HG02870 (cell line): ENCODE results near the gene TMEM158.

ENCODE experiments used
- ATAC-seq: cut with Tn5 transposase; IDR thresholded peaks from one replicate; pipeline ENCODE4 v1.9.1; 2021; ENCODE audit warnings: mild to moderate bottlenecking, moderate library complexity; ENCODE audit not compliant: unreplicated experiment

The TMEM158 gene

GRCh38 chr3:45234250-45234649 lies 8.2 kb upstream of the TMEM158 start:
- ATAC-seq: no peak

- ATAC-seq: no peak
Observed at GRCh38 chr3:45232521-45232920, 6.4 kb upstream of the TMEM158 start.

DNA sequence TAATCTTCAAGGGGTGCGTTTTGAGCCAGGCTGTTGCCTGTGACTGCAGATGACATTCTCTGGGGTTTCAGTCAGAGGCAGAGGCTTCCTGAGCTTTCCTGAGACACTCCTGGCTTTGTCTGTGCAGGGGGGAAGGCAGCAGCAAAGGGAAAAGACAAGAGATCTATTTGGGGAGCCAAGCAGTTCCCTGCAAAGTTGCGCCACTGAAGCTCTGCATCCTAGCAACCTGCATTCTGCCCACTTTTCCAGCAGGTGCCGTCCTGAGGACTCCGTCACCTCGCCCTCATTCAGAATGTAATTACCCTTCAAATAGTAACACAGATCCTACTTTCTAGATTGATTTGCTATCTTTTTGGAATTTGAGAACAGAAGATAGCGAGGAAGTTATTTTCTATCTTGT lies 1.9 kb upstream of the TMEM158 start:
- no peak for ATAC-seq

DNA sequence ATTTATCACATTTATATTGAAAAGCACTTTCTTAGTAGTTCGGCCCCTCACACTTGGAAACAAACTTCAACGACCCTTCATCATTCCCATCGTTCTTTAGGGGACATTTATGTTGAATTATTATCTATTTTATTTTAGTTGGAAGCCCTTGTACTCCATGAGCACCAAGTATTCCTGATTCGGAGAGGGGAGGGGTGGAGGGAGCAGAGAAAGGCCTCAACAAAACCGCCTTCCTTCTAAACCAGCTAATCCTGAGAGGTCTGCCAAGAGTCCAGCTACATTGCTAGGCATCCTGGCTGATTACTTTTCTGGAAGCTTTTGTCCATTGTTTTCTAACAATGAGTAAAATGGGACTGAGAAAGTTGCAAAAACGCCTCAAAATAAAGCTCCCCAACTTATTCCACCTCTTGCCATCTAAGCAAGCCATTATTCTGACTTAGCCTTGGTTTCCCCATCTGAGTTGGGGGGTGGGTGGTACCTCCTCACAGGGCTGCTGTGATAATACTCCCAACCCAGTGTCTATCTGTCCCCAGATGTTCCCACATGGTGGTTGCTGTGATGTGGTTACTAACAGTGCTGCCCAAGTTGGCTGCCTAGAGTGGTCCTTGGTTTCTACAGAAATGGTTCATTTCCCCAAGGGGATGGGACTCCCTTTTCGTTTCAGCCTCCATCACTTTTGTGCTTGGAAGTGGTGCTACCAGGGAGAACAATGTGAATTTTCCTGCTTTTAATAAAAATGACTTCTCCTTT lies 1.2 kb upstream of the TMEM158 start:
- ATAC-seq: no peak

DNA sequence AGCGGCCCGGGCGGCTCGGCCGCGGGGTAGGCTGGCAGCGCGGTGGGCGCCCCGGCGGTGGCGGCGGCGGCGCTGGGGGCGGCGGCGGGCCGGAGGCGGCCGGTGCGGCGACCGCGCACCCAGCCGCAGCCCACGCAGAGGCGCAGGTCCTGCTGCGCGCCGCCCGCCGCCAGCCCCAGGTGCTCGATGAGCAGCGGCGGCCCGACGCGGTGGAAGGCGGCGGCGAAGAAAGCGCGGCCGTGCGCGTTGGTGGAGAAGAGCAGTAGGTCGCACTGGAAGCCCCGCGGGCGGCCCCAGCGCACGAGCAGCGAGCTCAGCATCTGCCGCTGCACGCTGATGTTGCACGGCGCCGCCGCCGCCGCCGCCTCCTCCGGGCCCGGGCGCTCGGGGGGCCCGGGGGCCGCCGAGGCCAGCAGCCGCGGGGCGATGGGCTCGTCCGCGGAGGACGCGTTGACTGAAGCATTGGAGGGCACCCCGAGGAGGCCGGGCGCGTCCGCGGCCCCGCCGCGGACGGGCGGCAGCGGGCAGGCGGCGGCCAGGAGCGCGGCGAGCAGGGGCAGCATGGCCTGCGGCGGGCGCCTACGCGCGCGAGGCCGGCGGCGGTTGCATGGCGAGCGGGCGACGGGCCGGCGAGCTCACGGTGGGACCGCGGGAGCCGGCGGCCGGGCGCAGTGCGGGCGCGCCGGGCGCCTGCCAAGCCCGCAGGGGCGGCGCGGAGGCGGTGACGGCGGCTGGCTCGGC lies 452 bp downstream of the TMEM158 start:
- no peak for ATAC-seq

- no peak for ATAC-seq
Observed at GRCh38 chr3:45224824-45225464, 1.1 kb downstream of the TMEM158 start.

DNA sequence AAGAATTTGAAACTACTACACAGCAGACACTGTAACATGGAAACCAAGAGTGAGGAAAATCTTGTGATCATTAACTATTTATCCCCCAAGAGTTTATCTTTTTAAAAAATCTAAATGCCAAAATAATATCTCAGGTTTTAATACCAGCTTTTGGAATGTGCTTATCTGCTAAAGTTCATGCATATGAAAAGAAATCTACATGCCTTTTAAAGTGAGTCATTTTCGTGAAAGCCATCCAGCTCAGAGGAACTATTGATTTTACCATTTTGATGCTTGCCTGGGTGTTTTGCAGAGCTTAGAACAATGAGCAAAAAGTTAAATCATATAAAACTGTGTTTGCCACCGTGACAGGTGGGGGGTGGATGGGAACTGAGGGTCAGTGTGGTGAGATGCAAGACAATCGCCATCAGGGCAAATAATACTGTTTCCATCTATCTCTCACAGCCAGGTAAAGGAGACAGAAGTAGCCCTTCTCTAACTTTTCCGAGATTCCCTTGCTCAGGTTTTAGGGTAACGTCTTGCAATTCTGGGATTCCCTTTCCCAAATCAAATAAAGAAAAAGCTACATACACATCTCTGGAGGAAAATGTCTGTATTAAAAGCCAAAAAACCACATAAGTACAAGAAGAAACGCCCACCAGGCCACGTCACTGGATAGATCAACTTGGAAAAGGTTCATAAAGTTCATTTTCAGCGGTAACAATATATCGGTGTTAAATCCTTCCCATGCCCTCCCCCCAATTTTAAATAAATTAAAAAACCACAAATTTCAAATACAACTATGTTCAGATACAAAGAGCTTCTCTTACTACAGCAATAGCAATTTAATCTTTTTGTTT lies 2.0 kb downstream of the TMEM158 start:
- ATAC-seq: no peak

GRCh38 chr3:45219694-45220093 lies 6.4 kb downstream of the TMEM158 start:
- ATAC-seq: no peak

DNA sequence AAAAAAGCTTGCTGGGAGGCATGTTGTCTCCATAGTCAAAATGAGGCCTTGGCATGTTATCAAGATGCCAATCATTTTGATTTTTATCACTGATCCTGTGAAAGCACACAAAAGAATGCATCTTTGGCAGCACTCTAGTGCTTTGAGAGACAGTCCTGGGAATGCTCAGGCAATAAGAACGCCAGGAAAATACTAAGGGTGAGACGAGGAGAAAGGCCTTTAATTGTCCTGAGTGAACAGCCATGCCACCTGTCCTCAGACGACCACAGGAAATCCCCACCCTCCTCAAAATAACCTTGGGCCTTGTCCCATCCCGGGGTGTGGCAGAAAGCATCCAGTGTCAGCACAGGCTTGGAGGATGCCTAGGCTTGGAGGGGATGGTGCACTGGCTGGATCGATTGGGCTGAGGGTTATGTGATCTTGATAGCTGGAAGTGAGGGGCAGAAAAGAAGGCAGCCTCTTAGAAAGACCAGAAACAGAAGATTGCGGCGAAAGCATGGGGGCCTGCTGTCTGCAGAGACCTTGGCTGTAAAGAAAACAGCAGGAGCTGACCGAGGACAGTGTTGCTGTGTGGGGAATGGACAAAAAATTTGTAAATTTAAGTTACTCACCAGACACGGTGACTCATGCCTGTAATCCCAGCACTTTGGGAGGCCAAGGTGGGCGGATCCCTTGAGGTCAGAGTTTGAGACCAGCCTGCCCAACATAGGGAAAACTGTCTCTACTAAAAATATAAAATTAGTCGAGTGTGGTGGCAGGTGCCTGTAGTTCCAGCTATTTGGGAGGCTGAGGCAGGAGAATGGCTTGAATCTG lies 7.3 kb downstream of the TMEM158 start:
- ATAC-seq: no peak

DNA sequence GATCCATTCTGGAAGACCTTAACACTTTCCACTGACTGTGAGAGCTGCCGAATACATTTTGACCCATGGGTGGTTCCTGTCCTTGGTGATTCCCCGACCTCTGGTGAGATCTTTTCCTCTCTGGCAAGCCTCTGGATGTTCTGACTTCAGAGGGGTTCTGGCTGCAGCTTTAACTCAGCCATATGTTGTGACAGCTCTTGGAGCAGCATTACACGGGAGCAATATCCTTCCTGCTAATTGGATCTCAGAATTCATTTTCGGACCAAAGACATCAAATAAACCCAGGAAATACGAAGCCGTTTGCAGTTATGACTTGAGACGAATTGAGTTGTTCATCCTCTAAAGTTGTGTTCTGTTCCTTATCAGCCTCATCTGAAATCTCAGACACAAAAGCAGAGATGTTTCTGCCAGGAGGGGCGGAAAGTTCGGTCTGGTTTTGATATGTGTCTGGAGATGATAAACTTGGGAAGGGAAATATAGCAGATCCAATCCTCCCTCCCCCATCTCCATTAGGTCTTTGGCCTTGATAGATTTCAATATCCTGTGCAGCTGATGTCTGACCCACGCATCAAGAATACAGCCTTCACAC lies 10.0 kb downstream of the TMEM158 start:
- no peak for ATAC-seq

GRCh38 chr3:45215466-45215865 lies 10.6 kb downstream of the TMEM158 start:
- no peak for ATAC-seq

DNA sequence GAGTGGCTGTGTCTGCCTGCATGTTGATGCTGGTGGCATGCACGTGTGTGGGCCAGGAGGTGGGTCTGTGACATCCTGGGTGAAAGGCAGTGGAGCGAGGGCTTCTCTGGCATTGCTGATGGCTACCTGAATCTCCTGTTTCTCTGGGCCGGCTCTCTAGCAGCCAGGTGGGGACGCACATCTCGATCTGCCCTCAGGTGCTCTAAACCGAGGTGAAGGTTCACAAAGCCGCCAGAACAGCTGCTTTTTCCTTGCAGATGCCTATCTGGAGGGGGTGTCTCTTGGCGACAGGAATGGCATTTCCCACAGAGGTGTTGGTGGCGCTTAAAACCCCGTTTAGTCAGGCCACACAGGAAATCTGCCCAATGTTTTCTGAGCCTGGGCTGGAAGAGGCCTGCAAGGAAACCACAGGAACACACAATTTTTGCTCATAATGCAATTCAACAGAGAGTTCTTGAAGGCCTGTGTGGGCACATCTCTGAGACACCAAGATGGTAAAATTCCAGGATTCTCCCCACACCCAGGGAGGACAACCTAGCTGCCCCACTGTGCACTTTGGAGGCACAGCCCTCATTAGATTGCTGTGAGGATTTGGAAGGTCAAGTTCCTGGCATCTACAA lies 11.9 kb downstream of the TMEM158 start:
- no peak for ATAC-seq

- no peak for ATAC-seq
Observed at GRCh38 chr3:45212095-45212468, 14.0 kb downstream of the TMEM158 start.

DNA sequence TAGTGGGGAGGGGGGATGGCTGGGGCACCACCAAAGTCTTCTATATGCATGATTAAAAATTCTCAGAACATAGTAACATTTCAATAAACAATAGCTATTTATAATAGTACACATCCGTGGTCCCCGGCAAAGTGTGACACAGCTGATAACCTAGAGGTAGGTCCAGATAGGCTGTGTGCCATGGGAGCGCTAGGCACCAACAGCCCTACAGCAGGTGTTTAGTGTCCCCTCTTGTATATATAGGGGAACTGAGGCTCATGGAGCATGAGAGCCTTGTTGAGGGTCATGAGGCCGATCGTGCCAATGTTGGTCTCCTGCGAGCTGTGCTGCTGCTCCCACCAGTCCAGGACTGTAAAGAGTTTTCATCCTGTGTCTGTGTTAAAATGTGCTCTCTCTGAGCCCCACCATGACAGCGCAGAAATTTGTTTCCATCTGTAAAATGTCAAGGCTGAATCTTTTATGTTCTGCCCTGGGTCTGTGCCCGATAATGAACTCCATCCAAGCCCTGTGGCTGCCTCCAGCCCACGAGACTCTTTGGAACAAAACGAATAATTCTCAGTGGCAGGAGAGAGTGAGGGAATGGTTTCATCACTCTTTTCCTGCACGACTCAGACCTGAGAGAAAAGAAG lies 14.5 kb downstream of the TMEM158 start:
- no peak for ATAC-seq

GRCh38 chr3:45210308-45211041 lies 15.6 kb downstream of the TMEM158 start:
- no peak for ATAC-seq

- ATAC-seq: no peak
Observed at GRCh38 chr3:45209526-45209925, 16.6 kb downstream of the TMEM158 start.

DNA sequence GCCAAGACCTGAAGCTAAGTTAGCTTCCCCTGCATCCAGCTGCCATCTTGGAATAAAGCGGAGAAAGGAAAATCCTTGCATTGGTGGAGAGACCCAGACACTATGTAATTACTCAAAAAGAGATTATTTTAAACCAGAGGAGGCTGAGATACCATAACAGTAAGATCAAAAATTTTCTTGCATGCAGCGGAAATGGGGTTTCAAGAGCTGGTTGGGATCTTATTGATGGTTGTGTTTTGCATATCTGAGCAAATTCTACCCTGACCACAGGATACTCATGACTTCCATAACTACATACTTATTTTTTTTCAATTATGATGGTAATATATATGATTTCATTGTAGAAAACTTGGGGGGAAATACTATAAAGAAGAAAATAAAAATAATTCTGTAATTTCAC lies 17.5 kb downstream of the TMEM158 start:
- ATAC-seq: no peak

DNA sequence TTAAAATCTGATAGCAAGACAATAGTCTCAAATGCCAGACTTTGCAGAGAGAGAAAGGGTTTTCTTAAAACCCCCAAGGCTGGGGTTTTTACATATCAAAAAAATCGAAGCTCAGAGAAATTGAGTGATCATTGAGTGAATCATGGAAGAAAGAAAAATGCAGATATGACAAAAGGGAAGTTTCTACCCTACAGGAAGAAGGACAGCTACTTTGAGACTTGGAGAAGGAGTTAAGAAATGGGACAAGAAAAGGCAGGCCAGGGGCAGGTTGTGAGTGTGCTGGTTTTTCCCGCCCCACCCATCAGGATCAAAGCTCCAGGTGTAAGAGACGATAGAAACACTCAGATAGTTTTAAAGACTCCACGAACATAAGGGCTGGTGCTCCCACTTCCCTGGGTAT lies 18.6 kb downstream of the TMEM158 start:
- no peak for ATAC-seq
